D341Med (cell line): ENCODE data around the gene IER5.

Source experiments
- DNase-seq: peaks from one replicate; pipeline ENCODE4 v3.0.0; 2012; ENCODE audit warnings: low spot score

IER5 gene

GRCh38 chr1:181077576-181078242 lies 10.8 kb upstream of the IER5 start:
- peak; percentile 53 for DNase-seq

- DNase-seq = no peak
Measured at GRCh38 chr1:181079382-181079781, 9.1 kb upstream of the IER5 start.

DNA sequence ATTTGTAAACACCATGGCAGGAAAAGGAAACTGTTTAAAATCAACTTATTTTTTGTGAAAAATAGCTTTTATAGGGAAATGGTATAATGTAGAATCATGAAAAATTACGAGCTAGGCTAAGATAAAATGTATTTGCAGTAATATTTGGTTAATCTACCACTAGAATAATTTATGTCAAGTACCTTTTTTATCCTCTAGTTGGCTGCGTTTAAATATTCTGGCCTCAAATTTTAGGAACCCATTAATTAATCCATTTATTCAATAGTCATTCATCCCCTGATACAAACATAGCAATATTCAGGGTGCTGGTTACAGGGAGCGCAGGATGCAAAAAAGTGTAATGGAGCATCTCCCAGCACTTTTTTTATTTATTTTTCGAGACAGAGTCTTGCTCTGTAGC lies 8.6 kb upstream of the IER5 start:
- DNase-seq = no peak

- no peak for DNase-seq
Measured at GRCh38 chr1:181080556-181080955, 7.9 kb upstream of the IER5 start.

- no peak for DNase-seq
Measured at GRCh38 chr1:181081395-181081794, 7.1 kb upstream of the IER5 start.

GRCh38 chr1:181083842-181084605 lies 4.5 kb upstream of the IER5 start:
- peak; percentile 80 for DNase-seq

DNA sequence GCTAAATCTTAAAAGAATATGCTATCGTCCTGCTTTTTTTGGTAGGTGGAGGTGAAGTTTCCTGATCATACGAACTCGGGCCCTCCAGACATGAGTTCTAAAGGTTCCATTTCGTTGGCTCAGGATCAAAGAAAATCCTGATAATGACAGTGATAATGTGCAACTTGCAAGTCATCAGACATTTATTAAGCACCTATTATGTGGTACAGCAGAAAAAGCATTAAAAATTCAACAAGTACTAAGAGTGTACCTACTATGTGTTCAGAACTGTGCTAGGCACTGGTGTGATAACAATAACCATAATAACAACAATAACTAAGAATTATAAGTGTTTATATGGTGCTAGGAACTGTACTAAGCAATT lies 3.9 kb upstream of the IER5 start:
- DNase-seq = no peak

DNA sequence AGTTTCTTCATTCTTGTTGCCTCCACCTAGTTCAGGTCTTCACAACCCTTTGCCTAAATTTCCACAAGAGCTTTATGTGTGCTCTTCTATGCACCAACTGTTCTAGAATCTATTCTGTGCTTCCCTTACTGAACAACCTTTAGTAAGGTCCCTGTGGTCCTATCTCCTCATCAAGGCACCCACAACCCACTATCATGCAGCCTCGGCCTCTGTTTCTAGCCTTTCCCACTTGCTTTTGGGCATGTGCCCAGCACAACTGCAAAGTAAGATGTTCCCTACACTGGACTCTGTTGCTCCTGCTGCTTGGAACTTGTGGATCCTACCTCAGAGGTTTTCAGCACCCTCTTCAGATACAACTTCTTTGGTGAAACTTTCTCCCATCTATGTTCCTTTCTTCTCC lies 2.4 kb upstream of the IER5 start:
- no peak for DNase-seq

DNA sequence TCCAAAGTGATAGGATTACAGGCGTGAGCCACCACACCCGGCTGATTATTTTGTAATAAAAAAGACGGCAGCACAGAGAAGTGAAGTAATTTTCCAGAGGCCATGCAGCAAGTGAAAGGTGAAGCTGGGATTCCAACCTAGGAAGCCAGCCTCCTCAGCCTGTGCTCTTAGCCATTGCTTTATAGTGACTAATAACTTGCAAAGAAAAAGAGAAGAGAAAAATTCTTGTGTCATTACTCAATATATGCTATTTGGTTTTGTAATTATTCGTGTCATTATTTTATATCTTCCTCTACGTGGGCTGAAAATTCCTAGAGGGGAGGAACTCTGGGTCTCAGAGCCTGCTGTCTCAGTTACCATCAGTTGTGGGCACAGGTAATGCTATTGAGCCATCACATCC lies 1.6 kb upstream of the IER5 start:
- no peak for DNase-seq

DNA sequence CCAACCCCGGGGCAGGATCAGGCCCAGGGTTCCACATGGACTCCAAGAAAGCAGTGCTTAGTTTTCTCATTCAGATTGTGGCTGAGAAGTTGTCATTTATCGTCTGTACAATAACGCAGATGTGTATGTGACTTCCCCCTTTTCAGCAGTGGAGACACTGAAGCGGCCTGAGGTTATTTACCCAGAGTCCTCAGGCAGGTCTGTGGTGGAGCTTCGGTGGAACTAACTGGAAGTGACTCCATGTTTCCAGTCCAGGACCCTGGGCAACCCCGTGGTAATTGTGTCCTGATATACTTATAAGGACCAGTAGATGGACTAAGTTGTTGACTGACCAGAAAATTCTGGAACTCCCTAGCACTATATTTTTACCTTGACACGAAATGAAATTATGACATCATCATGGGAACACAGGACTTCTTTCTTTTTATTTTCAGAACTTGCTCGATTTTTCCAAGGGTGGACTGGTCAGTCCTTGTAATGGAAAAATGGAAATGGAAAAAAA lies 1.0 kb upstream of the IER5 start:
- DNase-seq = no peak

DNA sequence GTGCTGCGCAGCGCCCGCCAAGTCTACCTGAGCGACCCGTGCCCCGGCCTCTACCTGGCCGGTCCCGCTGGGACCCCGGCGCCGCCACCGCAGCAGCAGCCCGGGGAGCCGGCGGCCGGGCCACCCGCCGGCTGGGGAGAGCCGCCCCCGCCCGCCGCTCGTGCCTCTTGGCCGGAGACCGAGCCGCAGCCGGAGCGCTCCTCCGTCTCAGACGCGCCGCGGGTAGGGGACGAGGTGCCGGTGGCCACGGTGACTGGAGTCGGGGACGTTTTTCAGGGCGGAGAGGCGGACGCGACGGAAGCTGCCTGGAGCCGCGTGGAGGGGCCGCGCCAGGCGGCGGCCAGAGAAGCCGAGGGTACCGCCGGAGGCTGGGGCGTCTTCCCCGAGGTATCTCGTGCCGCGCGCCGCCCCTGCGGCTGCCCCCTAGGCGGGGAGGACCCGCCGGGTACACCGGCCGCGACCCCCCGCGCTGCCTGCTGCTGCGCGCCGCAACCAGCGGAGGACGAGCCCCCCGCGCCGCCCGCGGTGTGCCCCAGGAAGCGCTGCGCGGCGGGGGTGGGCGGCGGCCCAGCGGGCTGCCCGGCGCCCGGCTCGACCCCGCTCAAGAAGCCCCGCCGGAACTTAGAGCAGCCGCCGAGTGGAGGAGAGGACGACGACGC lies 646 bp downstream of the IER5 start:
- peak; percentile 65 for DNase-seq

DNA sequence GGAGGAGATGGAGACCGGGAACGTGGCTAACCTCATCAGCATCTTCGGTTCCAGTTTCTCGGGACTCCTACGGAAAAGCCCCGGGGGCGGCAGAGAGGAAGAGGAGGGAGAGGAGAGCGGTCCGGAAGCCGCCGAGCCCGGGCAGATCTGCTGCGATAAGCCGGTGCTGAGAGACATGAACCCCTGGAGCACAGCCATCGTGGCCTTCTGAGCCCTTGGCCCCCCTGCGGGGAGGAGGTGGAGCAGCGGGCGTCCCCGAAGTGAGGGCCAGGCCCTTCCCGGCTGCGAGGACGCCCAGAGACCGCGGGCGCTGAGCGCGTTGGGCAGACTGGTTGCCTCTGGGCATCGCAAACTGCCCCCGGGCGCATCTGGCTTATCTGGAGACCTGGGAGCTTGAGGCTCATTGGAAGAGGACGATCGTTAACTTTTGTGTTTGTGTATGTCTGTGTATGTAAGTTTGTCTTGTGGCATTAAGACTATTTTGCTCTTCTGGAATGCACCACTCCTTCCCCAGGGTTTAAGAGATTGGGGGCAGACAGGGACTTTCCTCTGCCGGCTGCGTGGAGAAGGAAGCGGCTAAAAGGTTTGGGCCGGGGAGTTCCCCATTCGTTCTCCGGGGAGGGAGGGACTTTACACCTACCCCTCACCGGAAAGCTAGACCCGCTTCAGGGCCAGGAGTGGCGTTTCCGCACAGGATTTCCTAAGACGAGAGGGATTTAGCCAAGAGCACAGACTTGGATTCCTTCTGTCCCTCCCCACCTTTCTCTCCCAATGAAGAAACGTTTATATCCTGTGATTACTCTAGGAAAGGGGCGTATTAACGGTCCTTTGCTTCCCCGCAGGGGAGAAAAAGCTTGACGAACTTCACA lies 1.4 kb downstream of the IER5 start:
- DNase-seq = peak; percentile 76

- no peak for DNase-seq
Measured at GRCh38 chr1:181090641-181091126, 2.2 kb downstream of the IER5 start.

DNA sequence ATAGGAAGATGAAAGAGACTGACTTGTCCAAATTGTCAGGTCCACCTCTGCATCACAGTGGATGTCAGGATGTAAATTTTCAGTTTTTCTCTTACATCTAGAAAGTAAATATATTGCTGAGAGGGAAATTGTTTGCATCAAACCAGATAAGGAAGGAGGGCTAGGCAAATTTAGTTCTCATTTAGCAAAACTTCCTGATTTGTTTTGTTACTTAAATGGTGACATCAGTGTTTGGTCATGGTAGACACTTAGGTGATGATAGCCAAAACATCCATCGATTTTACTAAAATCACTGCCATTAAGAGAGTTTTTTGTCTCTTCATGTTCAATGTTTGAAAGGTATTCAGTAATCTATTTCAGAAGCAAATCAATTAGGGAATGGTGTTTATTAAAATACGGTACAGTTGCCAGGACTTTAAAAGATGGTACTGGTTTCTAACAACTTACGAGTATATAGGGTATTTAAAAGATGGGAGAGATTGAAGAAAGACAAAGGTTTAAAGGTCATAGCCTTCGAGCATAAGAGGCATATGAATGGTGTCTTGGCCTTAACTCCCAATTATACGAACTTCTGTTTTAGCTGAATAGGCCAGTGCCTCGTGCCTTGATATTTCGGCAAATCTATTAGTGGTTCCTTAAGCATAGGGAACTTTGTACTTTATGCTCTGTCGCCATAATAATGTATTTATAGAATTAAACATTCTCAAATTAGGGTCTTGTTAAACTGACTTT lies 3.0 kb downstream of the IER5 start:
- DNase-seq = no peak

DNA sequence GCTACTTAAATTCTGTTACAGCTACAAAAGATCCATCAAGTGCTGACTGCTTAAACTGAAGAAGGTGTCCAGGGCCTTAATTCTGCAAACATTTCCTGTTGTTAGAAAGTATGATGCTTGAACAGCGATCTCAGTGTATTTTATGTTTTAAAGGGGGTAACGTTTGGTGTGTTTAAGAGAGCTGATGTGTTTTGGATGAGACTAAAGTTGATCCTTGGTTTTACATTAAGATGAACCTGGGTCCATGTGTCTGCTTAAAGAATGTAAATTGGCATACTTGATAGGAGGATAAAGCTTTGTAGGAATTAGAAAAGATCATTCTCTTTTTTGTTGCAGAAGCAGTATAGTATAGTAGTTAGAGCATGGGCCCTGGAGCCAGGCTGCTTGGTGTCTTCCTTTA lies 3.6 kb downstream of the IER5 start:
- DNase-seq = no peak

- DNase-seq = no peak
Measured at GRCh38 chr1:181092883-181093458, 4.5 kb downstream of the IER5 start.

DNA sequence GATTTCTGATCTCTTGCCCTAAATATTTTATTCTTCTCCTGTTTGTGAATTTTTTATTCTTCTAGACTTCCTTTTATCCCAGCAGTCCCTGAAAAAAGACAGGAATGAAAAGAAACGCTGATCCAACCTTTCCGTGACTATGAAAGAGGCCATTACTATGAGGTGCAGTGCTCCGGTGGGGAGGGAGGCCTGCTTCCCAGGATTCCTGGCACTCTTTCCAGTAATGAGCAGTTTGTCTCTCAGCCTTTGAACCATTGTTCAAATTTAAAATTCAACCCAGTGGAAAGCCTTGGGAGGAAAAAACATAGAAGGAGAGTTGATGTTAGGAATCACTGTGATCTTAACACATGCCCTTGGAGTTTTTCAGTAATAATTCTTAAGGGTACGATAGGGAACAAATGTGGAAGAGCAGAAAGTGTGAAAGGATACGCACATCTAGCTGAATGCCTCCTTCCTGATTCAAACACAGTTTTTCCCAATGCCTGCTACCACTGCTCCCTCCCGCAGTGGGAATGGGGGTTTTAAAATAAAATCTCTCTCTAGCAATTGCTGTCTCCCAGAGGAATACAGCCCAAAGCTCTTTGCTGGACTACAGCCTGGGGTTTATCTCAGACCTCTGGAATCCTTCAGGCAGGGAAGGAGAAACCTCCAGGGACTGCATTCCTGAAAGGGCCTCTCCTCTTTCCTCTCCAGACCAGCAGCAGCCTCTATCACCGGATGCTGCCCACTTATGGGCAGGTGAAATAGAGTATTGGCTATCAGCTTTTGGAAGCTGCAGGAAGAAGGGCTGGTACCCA lies 6.1 kb downstream of the IER5 start:
- DNase-seq = peak; percentile 53

GRCh38 chr1:181095260-181095659 lies 6.8 kb downstream of the IER5 start:
- no peak for DNase-seq

GRCh38 chr1:181095763-181096184 lies 7.3 kb downstream of the IER5 start:
- no peak for DNase-seq

GRCh38 chr1:181097242-181097641 lies 8.7 kb downstream of the IER5 start:
- no peak for DNase-seq
